Motor neuron (in vitro differentiated cells): Measurements from ENCODE around the gene SIPA1L3. TPM values are rescaled to one million over a fixed set of nuclear protein-coding genes. Genes with fewer than 3 reads are reported as not detected.
A peak's percentile ranks its signal among the peaks of the same experiment; 100 is the strongest.

Experiments used
- ATAC-seq, 8 experiments: fragments of 200-7000 bp; cut with Tn5 transposase; replicated peaks in 6 of 8; 2 replicates each; pipeline ENCODE4 v1.8.0; 2021; ENCODE audit warnings: mild to moderate bottlenecking in 8 of 8, moderate library complexity in 8 of 8
- H3K27ac ChIP-seq, 2 donors: fragments of 250-450 bp; sonication (Bioruptor Pico); 2 replicates each; pipeline ENCODE4 v1.9.0; 2021; ENCODE audit warnings: antibody characterized with exemption in 2 of 2, mild to moderate bottlenecking in 2 of 2, moderate library complexity in 1 of 2
- H3K4me1 ChIP-seq, 2 donors: fragments of 250-450 bp; sonication (Bioruptor Pico); replicated peaks in 1 of 2; 2 replicates each; pipeline ENCODE4 v1.6.1; 2021; ENCODE audit warnings: antibody characterized with exemption in 2 of 2, mild to moderate bottlenecking in 2 of 2, moderate library complexity in 1 of 2
- H3K4me3 ChIP-seq, 5 donors: fragments of 250-450 bp; sonication (Bioruptor Pico); 2 replicates each; pipeline ENCODE4 v1.9.0; 2021; ENCODE audit warnings: antibody characterized with exemption in 5 of 5, mild to moderate bottlenecking in 5 of 5, moderate library complexity in 4 of 5
- WGBS, 10 experiments: fragments of 450-650 bp; shearing (Covaris generic); methylation state at CpG; one replicate each; pipeline ENCODE4 v1.0.0; 2022; 5-methylcytosine and 5-hydroxymethylcytosine counted together
- in situ Hi-C, 9 experiments: fragments of 400-800 bp; cut with MboI; loops; one replicate each; pipeline ENCODE4 v1.15.0; 2021; ENCODE audit warnings: low sequenced_read_pairs in 9 of 9, low pct_unique_long_range_greater_than_20kb in 2 of 9; ENCODE audit not compliant: unreplicated experiment in 9 of 9
- total RNA-seq, 8 experiments: library from RNA; unstranded; fragments of 300-600 nt; gene quantifications; 2 replicates each; pipeline versions ENCODE4 v1.2.3 to v1.2.4, GENCODE V29; 2022

Gene SIPA1L3
- total RNA-seq, 8 experiments from 2014 or later: 8.5 to 22.1 (median 15.1) TPM

DNA sequence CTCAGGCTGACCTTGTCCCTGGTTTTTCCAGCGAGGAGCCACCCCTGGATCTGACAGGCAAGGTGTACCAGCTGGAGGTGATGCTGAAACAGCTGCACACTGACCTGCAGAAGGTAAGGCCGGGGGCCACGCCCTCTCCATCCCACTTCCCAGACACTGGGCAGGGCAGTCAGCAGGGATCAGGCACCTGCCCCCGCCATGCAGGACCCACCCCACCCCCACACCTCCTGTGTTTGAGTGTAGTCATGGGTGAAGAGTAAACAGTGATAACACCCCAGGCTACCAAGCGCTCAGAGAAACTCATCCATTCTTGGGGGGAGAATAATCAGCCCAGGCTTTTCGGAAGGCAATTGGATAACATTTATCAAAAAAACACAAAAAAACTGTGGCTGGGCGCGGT, 297.1 kb downstream of the SIPA1L3 start:
- no peak for ATAC-seq
- whole genome bisulfite sequencing, 10 experiments: 83 to 100% (median 96%) methylated on average over 1 to 8 of the region's 8 CpGs; no CpG with 5 or more reads in 4 of the 10 experiments
- H3K27ac ChIP-seq: no peak overlapping the region
- peaks cover 20 to 21% of the 10 kb centered on the region in 2 donors for H3K4me1 ChIP-seq
- in situ Hi-C loops: loop anchor here in 1 of 9 experiments (25.0 kb wide), 1 partner anchor 292 kb away; the partner anchor contains the start of genes SIPA1L3 and WDR87
- no peak overlapping the region for H3K4me3 ChIP-seq

DNA sequence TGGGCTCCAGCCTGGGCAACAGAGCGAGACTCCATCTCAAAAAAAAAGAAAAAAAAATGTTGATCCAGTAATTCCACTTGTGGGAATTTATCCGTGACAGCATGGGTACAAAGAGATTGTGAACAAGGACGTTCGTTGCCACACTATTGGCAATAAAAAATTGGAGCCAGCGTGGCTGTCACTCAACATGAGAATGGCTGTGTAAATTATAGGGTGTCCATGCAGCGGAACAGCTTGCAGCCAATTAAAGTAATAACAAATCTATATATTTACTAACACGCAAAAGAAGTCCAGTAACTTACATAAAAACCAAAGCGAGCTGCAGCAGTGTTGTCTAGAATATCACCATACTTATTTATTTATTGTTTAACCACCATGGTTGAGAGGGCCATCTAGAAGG, 297.7 kb downstream of the SIPA1L3 start:
- in situ Hi-C loops: loop anchor here in 1 of 9 experiments (25.0 kb wide), 1 partner anchor 292 kb away; the partner anchor contains the start of genes SIPA1L3 and WDR87
- peaks cover 26 to 28% of the 10 kb centered on the region in 2 donors for H3K4me1 ChIP-seq
- no peak overlapping the region for H3K4me3 ChIP-seq
- WGBS, 10 experiments: 83 to 100% (median 96%) methylated on average over 2 to 8 of the region's 8 CpGs
- no peak overlapping the region for H3K27ac ChIP-seq
- no peak for ATAC-seq

DNA sequence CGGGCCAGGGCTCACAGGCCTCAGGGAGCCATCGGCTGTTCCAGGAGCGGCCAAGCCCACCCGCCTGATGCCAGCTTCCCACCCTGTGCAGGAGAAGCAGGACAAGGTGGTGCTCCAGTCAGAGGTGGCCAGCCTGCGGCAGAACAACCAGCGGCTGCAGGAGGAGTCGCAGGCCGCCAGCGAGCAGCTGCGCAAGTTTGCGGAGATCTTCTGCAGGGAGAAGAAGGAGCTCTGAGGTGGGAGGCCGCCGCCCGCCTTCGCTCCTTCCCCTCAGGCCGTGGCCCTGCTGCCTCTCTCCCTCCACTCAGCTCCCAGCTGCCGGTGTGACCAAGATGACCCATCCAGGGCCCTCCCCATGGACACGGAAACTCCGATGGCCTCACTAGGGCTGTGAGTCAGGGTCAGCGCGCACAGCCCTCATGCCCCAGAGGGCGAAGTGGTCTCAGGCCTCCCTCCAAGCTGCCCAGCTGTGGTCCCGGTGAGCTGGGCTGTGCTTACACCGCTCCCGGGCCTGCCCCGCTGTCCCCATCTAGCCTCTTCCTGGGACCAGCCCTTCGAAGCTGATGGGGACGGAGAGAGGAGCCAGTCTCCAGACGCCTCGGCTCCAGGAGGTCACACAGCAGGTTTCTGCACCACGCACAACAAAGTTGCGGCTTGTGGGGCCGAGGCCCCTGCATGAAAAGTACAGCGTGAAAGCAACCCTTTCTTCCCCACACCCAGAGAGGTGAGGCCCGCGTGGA, 299.2 kb downstream of the SIPA1L3 start:
- no peak for ATAC-seq
- WGBS, 10 experiments: 44 to 90% (median 78%) methylated on average over 2 to 7 of the region's 36 CpGs; no CpG with 5 or more reads in 4 of the 10 experiments
- H3K27ac ChIP-seq: no peak overlapping the region
- H3K4me3 ChIP-seq: no peak overlapping the region
- H3K4me1 ChIP-seq: peaks cover 36% of the 10 kb centered on the region in 2 donors
- in situ Hi-C loops: loop anchor here in 1 of 9 experiments (25.0 kb wide), 1 partner anchor 294 kb away; the partner anchor contains the start of genes SIPA1L3 and WDR87

DNA sequence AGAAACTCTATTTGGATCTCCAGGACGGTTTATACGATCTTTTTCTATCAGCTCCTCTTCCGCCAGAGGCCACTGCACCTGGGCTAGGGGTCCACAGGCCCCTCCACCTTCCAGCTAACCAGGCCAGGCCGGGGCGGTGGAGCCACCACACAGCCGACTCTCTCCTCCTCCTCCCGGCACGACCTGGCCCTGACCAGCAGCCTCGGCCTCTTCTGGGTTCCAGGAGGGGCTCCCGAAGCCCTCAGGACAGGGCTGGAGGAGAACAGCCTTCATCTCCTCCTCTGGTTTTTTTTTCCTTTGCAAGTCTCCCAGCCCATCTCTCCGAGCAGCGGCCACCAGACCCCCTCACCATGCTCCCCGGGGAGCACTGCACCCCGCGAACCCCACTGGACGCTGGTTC, 299.9 kb downstream of the SIPA1L3 start:
- ATAC-seq: no peak
- Histone ChIP-seq H3K4me3 (no peak overlapping the region), H3K4me1 (peaks cover 43 to 44% of the 10 kb centered on the region in 2 donors), H3K27ac (no peak overlapping the region)
- WGBS, 10 experiments: 85 to 100% methylated on average over 2 to 3 of the region's 16 CpGs; no CpG with 5 or more reads in 8 of the 10 experiments
- in situ Hi-C loops: loop anchor here in 1 of 9 experiments (25.0 kb wide), 1 partner anchor 295 kb away; the partner anchor contains the start of genes SIPA1L3 and WDR87

DNA sequence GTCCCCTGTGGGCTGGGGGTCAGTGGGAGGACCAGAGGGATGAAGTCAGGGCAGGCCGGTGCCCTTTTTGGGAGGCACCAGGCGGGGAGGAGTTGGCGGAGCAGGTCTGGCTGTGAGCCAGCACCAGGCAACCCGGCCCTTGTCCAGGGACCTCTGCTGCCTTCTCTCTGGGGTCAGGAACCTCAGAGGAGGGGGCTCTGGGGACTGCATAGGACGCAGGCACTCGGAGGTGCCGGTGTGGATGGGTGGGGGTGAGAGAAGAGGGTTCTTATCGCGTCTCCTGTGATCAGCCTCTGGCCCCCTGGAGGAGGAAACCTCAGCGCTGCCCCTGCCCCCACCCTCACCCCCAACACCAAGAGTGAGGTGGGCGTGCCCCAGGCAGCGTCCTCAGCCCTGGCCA, 300.5 kb downstream of the SIPA1L3 start:
- no CpG with 5 or more reads among the region's 12 CpGs for WGBS, 10 experiments
- in situ Hi-C loops: loop anchor here in 1 of 9 experiments (25.0 kb wide), 1 partner anchor 295 kb away; the partner anchor contains the start of genes SIPA1L3 and WDR87
- Histone ChIP-seq H3K4me3 (no peak overlapping the region), H3K27ac (peak overlapping the region in 1 of 2 donors; percentile 17), H3K4me1 (peaks cover 45% of the 10 kb centered on the region in 2 donors)
- ATAC-seq: no peak

DNA sequence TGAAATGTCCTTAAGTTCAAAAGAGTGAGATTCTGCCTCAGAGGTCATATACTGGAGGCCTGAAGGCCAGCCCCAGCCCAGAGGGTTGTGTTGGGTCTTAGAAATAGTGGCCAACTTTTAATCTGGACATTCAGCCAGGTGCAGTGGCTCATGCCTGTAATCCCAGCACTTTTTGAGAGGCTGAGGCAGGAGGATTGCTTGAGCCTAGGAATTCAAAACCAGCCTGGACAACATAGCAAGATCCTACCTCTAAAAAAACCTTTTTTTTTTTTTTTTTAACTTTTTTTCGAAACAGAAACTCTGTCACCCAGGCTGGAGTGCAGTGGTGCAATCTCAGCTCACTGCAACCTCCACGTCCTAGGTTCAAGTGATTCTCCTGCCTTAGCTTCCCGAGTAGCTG, 301.6 kb downstream of the SIPA1L3 start:
- in situ Hi-C loops: loop anchor here in 1 of 9 experiments (25.0 kb wide), 1 partner anchor 296 kb away; the partner anchor contains the start of genes SIPA1L3 and WDR87
- 73 to 83% methylated on average over 2 to 3 of the region's 3 CpGs; no CpG with 5 or more reads in 8 of the 10 experiments for WGBS, 10 experiments
- ATAC-seq: no peak
- Histone ChIP-seq H3K27ac (peak overlapping the region in 1 of 2 donors; percentile 91), H3K4me3 (no peak overlapping the region), H3K4me1 (peaks cover 45 to 46% of the 10 kb centered on the region in 2 donors)

DNA sequence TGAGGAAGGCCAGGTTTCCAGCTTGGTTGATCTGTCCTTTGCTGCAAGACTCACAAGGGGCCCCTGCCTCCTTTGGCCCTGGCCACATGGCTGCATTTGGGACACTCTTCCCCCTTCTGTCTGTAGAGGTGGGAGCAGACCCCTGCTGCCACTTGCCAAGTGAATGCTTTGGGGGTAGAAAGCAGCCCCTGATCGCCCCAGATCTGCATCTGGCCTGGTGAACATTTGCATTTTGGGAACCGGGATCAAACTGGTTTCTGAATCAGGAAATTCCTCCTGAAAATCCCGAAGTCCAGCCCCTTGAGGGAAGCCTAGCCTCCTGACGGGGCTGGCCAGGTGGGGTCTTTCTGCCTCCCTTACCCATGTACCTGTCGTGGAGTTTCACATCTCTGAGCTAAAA, 302.1 kb downstream of the SIPA1L3 start:
- peak overlapping the region; percentile 89 to 91 for H3K27ac ChIP-seq

DNA sequence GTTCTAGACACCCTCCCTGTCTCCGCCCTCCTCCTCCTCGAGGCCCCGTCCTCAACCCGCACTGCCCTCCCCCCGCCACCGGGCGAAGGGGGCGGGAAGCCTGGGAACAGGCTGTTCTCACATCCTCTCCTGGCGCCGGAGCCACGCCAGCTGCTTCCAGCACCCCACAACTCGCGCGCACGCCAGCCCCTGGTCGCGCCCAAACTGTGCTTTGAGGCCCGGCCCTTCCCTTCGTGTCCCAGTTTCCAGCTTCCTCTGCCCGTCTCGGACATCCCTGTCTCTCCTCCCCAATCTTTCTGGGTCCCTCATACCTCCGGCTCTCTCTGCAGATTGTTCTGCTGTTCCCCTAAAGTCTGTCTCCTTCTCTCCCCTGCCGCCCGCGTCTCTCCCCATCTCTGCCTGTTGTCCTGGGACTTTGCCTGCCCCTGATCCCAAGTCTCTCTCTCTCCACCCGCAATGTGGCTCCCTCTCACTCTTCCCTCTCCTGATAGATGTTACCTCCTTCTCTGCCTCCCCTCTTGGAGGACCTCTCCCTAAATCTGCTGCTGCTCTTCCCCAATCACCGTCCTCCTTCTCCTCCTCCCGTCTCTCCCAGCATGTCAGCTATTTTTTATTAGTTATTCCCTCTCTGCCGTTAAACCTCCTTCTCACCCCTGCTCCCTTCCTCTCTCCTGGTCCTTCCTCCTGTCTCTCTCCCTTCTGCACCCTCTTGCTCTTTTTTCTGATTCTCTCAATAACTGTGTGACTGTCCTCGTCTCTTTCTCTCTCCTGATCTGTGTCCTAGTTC, 302.9 kb downstream of the SIPA1L3 start:
- Histone ChIP-seq H3K4me1 (peaks cover 52 to 55% of the 10 kb centered on the region in 2 donors), H3K4me3 (peak overlapping the region; percentile 19 to 39 (median 33)), H3K27ac (peak overlapping the region; percentile 89 to 91)
- peak; percentile 3 to 58 (median 26) for ATAC-seq
- in situ Hi-C loops: loop anchor here in 1 of 9 experiments (25.0 kb wide), 1 partner anchor 298 kb away; the partner anchor contains the start of genes SIPA1L3 and WDR87
- 0 to 17% (median 0%) methylated on average over 2 to 7 of the region's 30 CpGs; no CpG with 5 or more reads in 2 of the 10 experiments for WGBS, 10 experiments

More for the DNA sequence above, 302.1 kb downstream of the SIPA1L3 start:
- Histone ChIP-seq H3K4me3 (peak overlapping the region; percentile 19 to 39 (median 33)), H3K4me1 (peaks cover 49 to 52% of the 10 kb centered on the region in 2 donors)
- WGBS, 10 experiments: 0 to 50% (median 7%) methylated on average over 1 to 5 of the region's 5 CpGs; no CpG with 5 or more reads in 5 of the 10 experiments
- ATAC-seq: no peak
- in situ Hi-C loops: loop anchor here in 1 of 9 experiments (25.0 kb wide), 1 partner anchor 297 kb away; the partner anchor contains the start of genes SIPA1L3 and WDR87

DNA sequence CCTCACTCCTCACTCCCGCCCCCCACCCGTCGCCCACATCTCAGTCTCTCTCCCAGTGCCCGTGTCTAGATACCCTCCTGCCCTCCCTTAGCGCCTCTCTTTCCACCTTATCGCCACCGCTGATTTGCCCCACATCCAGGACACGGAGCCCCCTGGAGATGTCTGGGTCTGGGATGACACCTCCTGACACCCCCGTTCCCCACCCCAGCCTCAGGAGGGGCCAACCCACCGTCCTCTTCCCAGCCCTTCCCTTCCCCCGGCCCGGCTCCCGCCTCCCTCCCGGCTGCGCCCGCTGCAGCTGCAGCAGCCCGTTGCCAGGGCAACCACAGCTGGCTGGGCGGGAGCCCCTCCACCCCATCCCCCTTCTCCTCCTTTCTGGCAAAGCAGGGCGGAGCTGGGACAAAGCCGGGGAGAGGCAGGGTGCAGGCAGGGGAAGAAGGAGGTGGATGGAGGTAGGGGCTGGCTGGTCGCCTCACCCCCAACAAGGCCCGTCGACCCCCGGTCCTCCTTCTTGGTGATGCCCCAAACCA, 303.5 kb downstream of the SIPA1L3 start:
- H3K4me3 ChIP-seq: peak overlapping the region; percentile 19 to 39 (median 33)
- H3K4me1 ChIP-seq: peaks cover 52 to 55% of the 10 kb centered on the region in 2 donors
- in situ Hi-C loops: loop anchor here in 1 of 9 experiments (25.0 kb wide), 1 partner anchor 298 kb away; the partner anchor contains the start of genes SIPA1L3 and WDR87
- 0% methylated on average over 3 of the region's 24 CpGs; no CpG with 5 or more reads in 8 of the 10 experiments for WGBS, 10 experiments
- H3K27ac ChIP-seq: peak overlapping the region; percentile 89 to 91
- ATAC-seq: peak; percentile 37 to 80 (median 74)

DNA sequence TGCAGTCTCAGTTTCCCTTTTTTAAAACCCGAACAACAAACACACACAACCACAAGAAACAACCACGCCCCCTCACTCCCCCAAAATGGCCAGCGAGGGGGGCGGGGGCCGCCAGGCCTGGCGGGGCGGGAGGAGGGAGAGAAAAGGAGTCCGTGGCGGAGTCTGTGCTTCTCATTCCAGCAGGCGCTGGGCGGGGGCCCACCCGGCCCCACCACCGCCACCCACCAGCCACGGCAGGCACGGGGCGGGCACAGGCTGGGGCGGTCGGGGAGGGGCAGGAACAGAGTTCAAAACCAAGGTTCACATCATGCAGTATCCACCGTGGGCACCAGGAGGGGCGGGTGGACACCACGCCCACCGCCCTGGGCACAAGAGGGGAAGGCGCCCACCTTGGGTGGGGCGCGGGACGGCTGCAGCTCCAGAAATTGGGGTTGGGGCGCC, 304.2 kb downstream of the SIPA1L3 start:
- in situ Hi-C loops: loop anchor here in 1 of 9 experiments (25.0 kb wide), 1 partner anchor 299 kb away; the partner anchor contains the start of genes SIPA1L3 and WDR87
- peak; percentile 12 to 56 (median 50) for ATAC-seq
- peak overlapping the region; percentile 6 to 39 (median 33) for H3K4me3 ChIP-seq
- H3K4me1 ChIP-seq: peaks cover 56 to 58% of the 10 kb centered on the region in 2 donors
- peak overlapping the region; percentile 89 to 91 for H3K27ac ChIP-seq
- WGBS, 10 experiments: 20% methylated on average over 1 of the region's 27 CpGs; no CpG with 5 or more reads in 9 of the 10 experiments

DNA sequence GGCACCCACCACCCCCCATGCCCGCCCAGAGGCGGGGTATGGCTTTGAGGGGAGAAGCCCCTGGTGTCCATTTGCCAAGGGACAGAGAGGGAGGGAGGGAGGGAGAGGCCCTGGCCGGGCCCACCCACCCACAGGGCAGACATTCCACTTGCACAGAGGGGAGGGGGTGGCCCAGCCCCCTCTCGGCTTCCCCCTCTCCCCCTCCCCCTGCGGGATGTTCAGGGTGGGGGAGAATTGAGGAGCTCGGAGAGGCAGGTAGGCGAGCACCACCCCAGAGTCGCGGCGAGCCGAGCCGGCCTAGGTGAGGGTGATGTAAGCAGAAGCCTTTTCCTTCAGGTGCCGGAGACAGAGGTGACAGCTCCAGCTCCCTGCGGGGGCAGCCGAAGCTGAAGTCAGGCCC, 304.8 kb downstream of the SIPA1L3 start:
- ATAC-seq: peak in 4 of 8 experiments; percentile 0 to 2 (median 0)
- Histone ChIP-seq H3K4me3 (no peak overlapping the region), H3K27ac (peak overlapping the region; percentile 89 to 91), H3K4me1 (peaks cover 62 to 64% of the 10 kb centered on the region in 2 donors)
- in situ Hi-C loops: loop anchor here in 1 of 9 experiments (25.0 kb wide), 1 partner anchor 299 kb away; the partner anchor contains the start of genes SIPA1L3 and WDR87
- WGBS, 10 experiments: no CpG with 5 or more reads among the region's 15 CpGs

DNA sequence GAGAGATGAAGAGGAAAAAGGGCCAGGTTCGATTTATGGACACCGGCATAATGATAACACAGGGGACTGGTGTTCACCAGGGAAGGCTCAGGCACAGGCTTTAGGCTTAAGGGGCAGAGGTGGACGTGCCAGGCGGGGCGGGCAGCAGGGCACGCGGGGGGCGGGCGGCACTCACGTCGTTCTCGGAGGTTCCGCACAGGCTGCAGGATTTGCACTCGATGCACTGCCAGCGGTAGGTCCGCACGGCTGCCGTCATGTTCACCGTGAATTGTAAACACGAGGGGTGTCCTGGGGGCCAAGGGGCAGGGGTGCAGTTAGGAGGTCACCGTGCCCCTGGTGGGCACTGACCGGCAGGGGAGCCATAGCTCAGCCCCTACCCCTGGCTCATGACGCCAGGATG, 306.5 kb downstream of the SIPA1L3 start:
- in situ Hi-C loops: loop anchor here in 1 of 9 experiments (25.0 kb wide), 1 partner anchor 301 kb away; the partner anchor contains the start of genes SIPA1L3 and WDR87
- ATAC-seq: no peak
- 0 to 50% methylated on average over 1 of the region's 23 CpGs; no CpG with 5 or more reads in 8 of the 10 experiments for WGBS, 10 experiments
- H3K4me1 ChIP-seq: peaks cover 57 to 63% of the 10 kb centered on the region in 2 donors
- no peak overlapping the region for H3K4me3 ChIP-seq
- H3K27ac ChIP-seq: no peak overlapping the region
